GM19455 (cell line): Measurements from ENCODE around the gene ZMAT1.
"Not testable (repeated sequence)": the region's sequence is repeated elsewhere in the genome, so short reads cannot be mapped to it uniquely, and the experiment has no call there.

ENCODE experiments used
- ATAC-seq: cut with Tn5 transposase; IDR thresholded peaks from one replicate; pipeline ENCODE4 v1.9.1; 2021; ENCODE audit not compliant: unreplicated experiment

The ZMAT1 gene

GRCh38 chrX:101931488-101932248 lies at the start of gene ZMAT1:
ZMAT1 (minus strand) TSS chrX:101932027; CDS start chrX:101932008, 19 bp downstream.
- peak; percentile 93 for ATAC-seq

DNA sequence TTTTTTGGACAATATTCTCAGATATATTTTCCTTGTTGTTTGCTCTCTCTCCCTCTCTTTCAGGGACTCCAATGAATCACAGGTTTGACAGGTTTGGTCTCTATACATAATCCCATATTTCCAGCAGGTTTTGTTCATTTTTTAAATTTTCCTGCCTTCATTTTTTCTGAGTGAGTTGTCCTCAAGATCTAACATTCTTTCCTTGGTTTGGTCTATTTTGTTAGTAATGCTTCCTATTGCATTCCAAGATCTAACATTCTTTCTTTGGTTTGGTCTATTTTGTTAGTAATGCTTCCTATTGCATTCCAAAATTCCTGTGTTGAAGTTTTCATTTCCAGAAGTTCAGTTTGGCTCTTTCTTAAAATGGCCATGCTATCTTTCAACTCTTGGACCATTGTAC lies 45.3 kb upstream of the ZMAT1 start:
- no peak for ATAC-seq

DNA sequence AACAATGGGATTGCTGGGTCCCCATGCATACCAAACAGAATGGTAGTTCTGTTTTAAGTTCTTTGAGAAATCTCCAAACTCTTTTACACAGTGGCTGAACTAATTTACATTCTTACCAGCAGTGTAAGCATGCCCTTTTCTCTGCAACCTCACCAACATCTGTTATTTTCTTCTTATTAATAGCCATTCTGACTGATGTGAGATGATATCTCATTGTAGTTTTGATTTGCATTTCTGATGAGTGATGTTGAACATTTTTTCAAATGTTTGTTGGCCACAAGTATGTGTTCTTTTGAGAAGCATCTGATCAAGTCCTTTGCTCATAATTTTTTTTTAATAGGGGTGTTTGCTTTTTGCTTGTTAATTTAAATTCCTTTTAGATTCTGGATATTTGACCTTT lies 41.2 kb upstream of the ZMAT1 start:
- ATAC-seq: no peak

GRCh38 chrX:101964923-101965539 lies 33.2 kb upstream of the ZMAT1 start:
- not testable (repeated sequence) for ATAC-seq

DNA sequence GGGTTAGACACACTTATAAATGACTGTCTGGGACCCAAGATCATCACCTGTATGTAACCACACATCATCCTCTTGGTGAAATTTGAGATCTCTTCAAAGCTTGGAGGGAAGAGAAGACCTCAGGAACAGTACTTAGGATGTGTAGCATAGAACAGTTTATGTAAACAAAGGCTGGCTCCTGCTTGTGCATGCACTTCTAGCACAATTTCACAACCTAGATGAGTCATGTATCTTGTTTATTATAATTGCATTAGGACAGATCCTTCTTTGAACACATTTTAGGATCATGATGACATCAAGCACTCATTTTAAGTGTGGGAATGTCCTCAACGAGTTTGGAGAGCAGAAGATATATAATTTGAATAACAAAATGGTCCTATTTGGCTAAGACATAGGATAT lies 26.3 kb upstream of the ZMAT1 start:
- no peak for ATAC-seq

DNA sequence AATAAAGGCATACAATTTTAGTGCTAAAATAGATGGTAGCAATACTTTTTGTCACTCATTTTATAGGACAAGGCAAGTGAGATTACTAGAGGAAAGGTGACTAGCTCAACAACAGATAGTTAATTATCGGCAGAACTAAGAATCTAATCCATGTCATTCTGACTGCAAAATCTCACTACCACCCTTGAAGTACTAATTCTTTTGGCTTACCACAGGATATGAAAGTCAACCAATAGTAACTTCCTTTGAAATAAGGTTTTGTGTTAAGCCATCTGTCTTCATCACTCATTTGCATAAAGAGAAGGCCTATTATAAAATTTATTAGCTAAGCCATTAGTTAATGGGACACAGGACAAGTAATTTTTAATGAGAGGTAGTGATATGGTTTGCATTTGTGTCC lies 25.3 kb upstream of the ZMAT1 start:
- no peak for ATAC-seq

- no peak for ATAC-seq
Observed at GRCh38 chrX:101956556-101956955, 24.7 kb upstream of the ZMAT1 start.

DNA sequence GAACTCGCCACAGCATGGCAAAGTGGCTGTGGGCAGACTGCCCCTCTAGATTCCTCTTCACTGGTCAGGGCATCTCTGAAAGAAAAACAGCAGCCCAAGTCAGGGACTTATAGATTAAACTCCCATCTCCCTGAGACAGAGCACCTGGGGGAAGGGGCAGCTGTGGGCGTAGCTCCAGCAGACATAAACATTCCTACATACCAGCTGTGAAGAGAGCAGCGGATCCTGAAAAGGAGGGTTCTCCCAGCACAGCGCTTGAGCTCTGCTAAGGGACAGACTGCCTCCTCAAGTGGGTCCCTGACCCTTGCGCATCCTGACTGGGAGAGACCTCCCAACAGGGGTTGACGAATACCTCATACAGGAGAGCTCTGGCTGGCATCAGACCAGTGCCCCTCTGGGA lies 18.8 kb upstream of the ZMAT1 start:
- no peak for ATAC-seq

GRCh38 chrX:101932249-101932570 lies 383 bp upstream of the ZMAT1 start:
- no peak for ATAC-seq

GRCh38 chrX:101931136-101931487 lies 715 bp downstream of the ZMAT1 start:
- ATAC-seq: peak; percentile 10

GRCh38 chrX:101925733-101926132 lies 6.1 kb downstream of the ZMAT1 start:
- no peak for ATAC-seq

DNA sequence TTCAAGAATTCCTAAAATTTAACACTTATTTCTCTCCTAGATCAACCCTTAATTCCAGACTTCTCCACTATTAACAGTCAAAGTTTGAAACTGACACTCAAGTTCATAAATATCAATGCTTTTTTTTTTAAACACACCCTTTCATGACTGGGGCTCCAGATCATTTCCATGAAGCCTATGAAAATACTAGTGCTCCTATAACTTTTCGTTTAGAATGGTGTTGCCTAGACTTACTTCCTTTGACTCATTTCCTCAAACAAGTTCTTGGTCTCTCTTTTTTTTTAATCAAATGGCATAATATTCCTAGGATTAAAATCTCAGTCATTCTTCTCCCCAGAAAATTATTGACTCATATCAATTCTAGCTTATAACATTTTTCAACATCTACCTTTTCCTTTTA lies 13.1 kb downstream of the ZMAT1 start:
- ATAC-seq: no peak

- ATAC-seq: no peak
Observed at GRCh38 chrX:101906136-101906796, 25.6 kb downstream of the ZMAT1 start.

DNA sequence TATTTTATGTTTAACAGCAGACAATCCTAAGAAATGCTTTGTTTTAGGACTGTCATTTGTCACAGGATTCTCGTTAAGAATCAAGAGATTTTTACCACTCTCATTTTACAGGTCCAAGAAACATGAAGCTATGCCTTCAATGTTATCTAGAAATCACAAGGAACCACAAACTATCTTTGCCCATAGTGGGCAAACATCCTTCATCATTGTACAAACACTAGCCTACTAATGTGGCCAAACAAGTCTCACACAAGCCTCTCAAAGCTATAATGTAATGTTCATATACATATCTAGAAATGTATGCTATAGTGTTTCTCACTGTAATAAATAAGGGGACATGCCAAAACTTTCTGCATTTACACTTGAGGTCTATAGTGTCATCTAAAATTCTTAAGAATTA lies 26.8 kb downstream of the ZMAT1 start:
- ATAC-seq: no peak
